BLaER1 (cell line): ENCODE results near the gene DDX52.
"Not testable (repeated sequence)": the region's sequence is repeated elsewhere in the genome, so short reads cannot be mapped to it uniquely, and the experiment has no call there.

Experiments used
- H3K27ac ChIP-seq: shearing (Covaris generic); formaldehyde crosslinking; 2 replicates; pipeline ENCODE4 v1.8.1; 2022
- H3K27me3 ChIP-seq: shearing (Covaris generic); formaldehyde crosslinking; 2 replicates; pipeline ENCODE4 v1.8.1; 2022
- H3K36me3 ChIP-seq: shearing (Covaris generic); formaldehyde crosslinking; 2 replicates; pipeline ENCODE4 v1.8.1; 2022
- H3K4me1 ChIP-seq: shearing (Covaris generic); formaldehyde crosslinking; 2 replicates; pipeline ENCODE4 v1.8.1; 2022
- H3K4me2 ChIP-seq: shearing (Covaris generic); formaldehyde crosslinking; 2 replicates; pipeline ENCODE4 v1.8.1; 2022
- H3K4me3 ChIP-seq: shearing (Covaris generic); formaldehyde crosslinking; 2 replicates; pipeline ENCODE4 v1.8.1; 2022
- H3K9ac ChIP-seq: shearing (Covaris generic); formaldehyde crosslinking; 2 replicates; pipeline ENCODE4 v1.8.1; 2022
- H3K9me3 ChIP-seq: shearing (Covaris generic); formaldehyde crosslinking; 2 replicates; pipeline ENCODE4 v1.8.1; 2022
- H4K20me1 ChIP-seq: shearing (Covaris generic); formaldehyde crosslinking; 2 replicates; pipeline ENCODE4 v1.8.1; 2022
- Cebpa-rat ChIP-seq: shearing (Covaris generic); IDR thresholded peaks from 2 replicates; pipeline ENCODE4 v1.8.1; 2022

The DDX52 gene, protein sequence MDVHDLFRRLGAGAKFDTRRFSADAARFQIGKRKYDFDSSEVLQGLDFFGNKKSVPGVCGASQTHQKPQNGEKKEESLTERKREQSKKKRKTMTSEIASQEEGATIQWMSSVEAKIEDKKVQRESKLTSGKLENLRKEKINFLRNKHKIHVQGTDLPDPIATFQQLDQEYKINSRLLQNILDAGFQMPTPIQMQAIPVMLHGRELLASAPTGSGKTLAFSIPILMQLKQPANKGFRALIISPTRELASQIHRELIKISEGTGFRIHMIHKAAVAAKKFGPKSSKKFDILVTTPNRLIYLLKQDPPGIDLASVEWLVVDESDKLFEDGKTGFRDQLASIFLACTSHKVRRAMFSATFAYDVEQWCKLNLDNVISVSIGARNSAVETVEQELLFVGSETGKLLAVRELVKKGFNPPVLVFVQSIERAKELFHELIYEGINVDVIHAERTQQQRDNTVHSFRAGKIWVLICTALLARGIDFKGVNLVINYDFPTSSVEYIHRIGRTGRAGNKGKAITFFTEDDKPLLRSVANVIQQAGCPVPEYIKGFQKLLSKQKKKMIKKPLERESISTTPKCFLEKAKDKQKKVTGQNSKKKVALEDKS

DNA sequence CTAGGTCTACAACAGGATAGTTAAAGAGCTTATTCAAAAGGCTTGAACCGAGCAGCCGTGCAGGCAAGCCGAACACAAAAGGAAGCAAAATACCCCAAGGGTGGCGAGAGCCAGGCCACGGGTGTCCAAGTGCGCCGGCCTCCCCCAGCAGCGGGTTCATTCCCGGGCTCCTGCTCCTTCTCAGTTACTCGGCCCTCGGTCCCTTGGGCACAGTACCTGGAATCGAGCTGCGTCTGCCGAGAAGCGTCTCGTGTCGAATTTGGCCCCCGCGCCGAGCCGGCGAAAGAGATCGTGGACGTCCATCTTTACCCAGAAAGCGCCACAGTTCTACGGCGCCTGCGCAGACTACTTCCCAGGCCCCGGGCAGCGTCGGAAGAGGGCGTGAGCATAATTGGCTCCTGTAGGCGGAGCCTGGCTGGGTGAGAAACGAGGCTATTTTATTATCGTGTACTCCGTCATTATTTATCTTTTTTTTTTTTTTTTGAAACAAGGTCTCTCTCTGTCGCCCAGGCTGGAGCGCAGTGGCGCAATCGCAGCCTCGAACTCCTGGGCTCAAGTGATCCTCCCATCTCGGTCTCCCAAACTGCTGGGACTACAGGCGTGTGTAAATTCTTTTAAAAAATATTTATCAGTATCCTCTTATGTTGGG is at the start of gene DDX52:
DDX52 (minus strand) TSS at position 329 of the 649 bp plus-strand sequence; CDS start at position 303, 26 bp downstream.
- H3K9ac ChIP-seq = peak within 1 kb of the TSS; percentile 91
- peaks cover 36% of the 10 kb centered on the region for H3K36me3 ChIP-seq
- H3K4me2 ChIP-seq = peak within 1 kb of the TSS; percentile 86
- no peaks in the 10 kb centered on the region for H3K27me3 ChIP-seq
- TF ChIP-seq Cebpa-rat = no peak
- peaks cover 32% of the 10 kb centered on the region for H3K4me1 ChIP-seq
- peak within 1 kb of the TSS; percentile 90 for H3K4me3 ChIP-seq
- H3K9me3 ChIP-seq = no peaks in the 10 kb centered on the region
- peak within 1 kb of the TSS; percentile 89 for H3K27ac ChIP-seq
- H4K20me1 ChIP-seq = peaks cover 39% of the 10 kb centered on the region

DNA sequence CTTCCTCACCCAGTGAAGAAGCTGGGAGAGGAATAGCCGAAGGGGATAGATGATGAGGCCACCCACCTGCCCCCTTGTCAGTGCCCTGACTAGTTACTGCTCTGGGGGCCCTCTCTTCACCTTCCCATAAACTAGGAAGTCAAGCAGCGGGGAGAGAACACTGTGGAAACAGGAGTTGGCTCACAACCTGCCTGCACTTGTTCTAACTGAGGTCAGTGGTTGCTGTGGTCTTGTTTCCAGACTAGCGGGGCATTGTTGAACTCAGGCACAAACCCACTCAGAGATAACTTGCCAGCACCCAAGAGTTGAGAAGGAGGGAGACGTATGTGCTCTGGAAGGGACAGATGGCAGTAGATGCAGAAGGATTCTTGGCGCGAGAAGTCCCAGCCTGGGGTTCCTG is 48.6 kb upstream of the DDX52 start:
- Histone ChIP-seq H4K20me1 (no peaks in the 10 kb centered on the region), H3K27ac (no peak overlapping the region), H3K27me3 (no peaks in the 10 kb centered on the region), H3K4me1 (peaks cover 40% of the 10 kb centered on the region), H3K9me3 (peaks cover 8% of the 10 kb centered on the region; the same call in 1 of the 2 replicates), H3K4me2 (peak overlapping the region; percentile 74), H3K36me3 (no peaks in the 10 kb centered on the region), H3K9ac (no peak overlapping the region), H3K4me3 (no peak overlapping the region)
- no peak for TF ChIP-seq Cebpa-rat

DNA sequence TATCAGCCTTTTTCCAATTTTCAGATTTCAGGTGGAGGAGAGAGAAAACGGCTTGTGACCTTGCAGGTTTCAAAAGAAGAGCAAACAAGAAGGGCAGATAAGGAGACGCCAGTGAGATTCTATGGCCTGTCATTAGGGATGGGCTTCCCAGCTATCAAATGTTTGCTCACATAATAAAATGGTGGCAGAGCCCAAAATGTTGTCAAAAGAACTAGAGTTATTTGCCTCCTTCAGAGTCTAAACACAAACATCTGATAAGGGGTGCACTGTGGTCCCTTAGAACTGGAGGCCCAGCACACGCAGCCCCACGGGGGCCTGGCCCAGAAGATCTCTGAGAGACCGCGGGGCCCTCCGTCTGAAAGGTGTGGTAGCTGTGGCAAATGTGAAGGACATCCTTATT is 46.1 kb upstream of the DDX52 start:
- Histone ChIP-seq H3K27ac (no peak overlapping the region), H3K27me3 (no peaks in the 10 kb centered on the region), H3K36me3 (no peaks in the 10 kb centered on the region), H4K20me1 (no peaks in the 10 kb centered on the region), H3K9me3 (no peaks in the 10 kb centered on the region), H3K4me1 (peaks cover 34% of the 10 kb centered on the region), H3K9ac (no peak overlapping the region), H3K4me3 (no peak overlapping the region), H3K4me2 (no peak overlapping the region)
- no peak for TF ChIP-seq Cebpa-rat

DNA sequence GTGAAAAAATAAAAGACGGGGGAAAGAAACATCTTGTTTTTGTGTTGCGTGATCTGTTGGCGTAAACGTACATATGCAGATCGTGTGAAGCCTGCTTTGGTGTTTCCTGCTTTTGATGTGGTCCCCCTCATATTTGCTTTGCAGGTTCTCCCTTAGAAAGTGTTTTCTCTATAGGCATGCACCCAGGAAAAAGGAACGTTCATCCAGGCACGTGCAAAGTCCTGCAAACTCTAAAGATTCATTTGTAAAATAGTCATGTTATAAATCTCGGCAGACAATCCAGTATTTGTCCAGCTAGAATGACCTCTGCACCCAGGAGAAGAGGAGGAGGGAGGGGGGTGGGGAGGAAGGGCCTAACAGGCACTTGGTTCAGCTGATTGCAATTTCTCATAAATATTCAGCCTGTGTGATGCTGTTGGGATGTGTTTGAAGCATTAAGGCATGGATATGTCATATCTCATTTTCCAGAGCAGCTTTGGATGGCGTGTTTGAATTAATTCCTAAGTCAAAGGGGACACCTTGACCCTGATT is 40.3 kb upstream of the DDX52 start:
- Histone ChIP-seq H4K20me1 (no peaks in the 10 kb centered on the region), H3K4me2 (no peak overlapping the region), H3K9ac (no peak overlapping the region), H3K36me3 (no peaks in the 10 kb centered on the region), H3K9me3 (no peaks in the 10 kb centered on the region), H3K27me3 (no peaks in the 10 kb centered on the region), H3K4me3 (no peak overlapping the region), H3K27ac (no peak overlapping the region), H3K4me1 (0 out of 2 replicates have a peak, but pooled peaks cover 5% of the 10 kb centered on the region)
- TF ChIP-seq Cebpa-rat = no peak

DNA sequence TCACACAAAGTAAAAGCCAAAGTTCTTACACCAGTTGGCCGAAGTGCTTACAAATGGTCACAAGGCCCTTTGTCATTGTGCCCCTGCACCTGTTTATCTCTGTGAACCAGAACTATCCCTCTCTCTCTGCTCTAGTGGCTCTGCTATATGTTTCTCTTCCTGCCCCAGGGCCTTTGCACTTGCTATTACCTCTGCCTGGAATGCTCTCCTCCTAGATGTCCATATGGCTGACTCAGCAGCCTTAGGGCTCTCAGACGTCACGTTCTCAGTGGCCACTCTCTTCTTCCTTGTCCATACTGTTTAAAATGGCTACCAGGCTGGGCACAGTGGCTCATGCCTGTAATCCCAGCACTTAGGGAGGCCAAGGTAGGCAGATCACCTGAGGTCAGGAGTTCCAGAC is 38.8 kb upstream of the DDX52 start:
- H4K20me1 ChIP-seq = no peaks in the 10 kb centered on the region
- H3K9me3 ChIP-seq = no peaks in the 10 kb centered on the region
- no peak for TF ChIP-seq Cebpa-rat
- no peaks in the 10 kb centered on the region for H3K36me3 ChIP-seq
- no peaks in the 10 kb centered on the region for H3K27me3 ChIP-seq
- no peak overlapping the region for H3K4me2 ChIP-seq
- no peak overlapping the region for H3K9ac ChIP-seq
- no peak overlapping the region for H3K4me3 ChIP-seq
- peaks cover under 1% of the 10 kb centered on the region; the same call in 1 of the 2 replicates for H3K4me1 ChIP-seq
- no peak overlapping the region for H3K27ac ChIP-seq

DNA sequence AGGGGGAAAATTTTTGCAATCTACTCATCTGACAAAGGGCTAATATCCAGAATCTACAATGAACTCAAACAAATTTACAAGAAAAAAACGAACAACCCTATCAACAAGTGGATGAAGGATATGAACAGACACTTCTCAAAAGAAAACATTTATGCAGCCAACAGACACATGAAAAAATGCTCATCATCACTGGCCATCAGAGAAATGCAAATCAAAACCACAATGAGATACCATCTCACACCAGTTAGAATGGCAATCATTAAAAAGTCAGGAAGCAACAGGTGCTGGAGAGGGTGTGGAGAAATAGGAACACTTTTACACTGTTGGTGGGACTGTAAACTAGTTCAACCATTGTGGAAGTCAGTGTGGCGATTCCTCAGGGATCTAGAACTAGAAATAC is 36.7 kb upstream of the DDX52 start:
- H3K4me2 ChIP-seq, H3K9ac ChIP-seq, H3K27me3 ChIP-seq, H3K27ac ChIP-seq, H4K20me1 ChIP-seq, H3K9me3 ChIP-seq, H3K36me3 ChIP-seq, H3K4me3 ChIP-seq: not testable (repeated sequence)
- peaks cover 13% of the 10 kb centered on the region for H3K4me1 ChIP-seq

DNA sequence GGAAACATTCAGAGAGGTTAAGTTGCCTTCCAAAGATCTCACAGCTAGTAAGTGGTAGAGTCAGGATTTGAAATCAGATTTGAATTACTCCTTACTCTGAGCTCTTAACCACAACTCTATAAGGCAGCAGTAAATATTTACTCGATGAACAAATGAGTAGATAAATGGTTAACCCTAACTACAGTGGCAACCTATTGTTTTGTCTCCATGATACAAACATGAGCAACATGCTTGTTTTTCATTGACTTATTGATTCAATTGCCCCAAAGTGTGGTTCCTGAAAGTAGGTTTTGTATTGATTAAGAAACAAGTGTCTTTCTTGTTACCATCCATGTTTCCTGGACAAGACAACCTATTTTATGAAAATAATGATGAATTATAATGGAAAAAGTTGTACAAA is 34.8 kb upstream of the DDX52 start:
- H3K36me3 ChIP-seq = no peaks in the 10 kb centered on the region
- no peaks in the 10 kb centered on the region for H4K20me1 ChIP-seq
- no peaks in the 10 kb centered on the region for H3K9me3 ChIP-seq
- H3K4me2 ChIP-seq = no peak overlapping the region
- TF ChIP-seq Cebpa-rat = no peak
- no peaks in the 10 kb centered on the region for H3K27me3 ChIP-seq
- no peak overlapping the region for H3K4me3 ChIP-seq
- no peak overlapping the region for H3K27ac ChIP-seq
- peaks cover 13% of the 10 kb centered on the region for H3K4me1 ChIP-seq
- no peak overlapping the region for H3K9ac ChIP-seq

DNA sequence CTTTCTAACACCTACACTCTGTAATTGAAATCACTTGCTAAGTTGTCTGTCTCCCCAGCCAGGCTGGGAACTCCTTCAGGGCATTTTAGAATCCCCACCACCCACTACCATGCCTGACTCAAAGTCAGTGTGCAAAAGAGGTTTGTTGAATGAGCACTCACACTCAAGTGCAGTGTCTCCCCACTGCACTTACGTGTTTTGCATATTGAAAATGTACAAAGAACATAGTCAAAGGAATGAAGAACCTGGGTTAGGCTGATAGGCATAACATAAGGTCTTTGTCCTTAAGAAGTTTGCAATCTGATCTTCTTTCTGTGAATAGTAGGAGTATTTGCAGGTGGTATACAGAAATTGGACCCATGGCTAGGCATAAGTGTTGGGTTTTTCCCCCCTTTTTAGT is 33.8 kb upstream of the DDX52 start:
- H3K27ac ChIP-seq = peak overlapping the region; percentile 30; the same call in 1 of the 2 replicates
- TF ChIP-seq Cebpa-rat = no peak
- no peak overlapping the region for H3K9ac ChIP-seq

DNA sequence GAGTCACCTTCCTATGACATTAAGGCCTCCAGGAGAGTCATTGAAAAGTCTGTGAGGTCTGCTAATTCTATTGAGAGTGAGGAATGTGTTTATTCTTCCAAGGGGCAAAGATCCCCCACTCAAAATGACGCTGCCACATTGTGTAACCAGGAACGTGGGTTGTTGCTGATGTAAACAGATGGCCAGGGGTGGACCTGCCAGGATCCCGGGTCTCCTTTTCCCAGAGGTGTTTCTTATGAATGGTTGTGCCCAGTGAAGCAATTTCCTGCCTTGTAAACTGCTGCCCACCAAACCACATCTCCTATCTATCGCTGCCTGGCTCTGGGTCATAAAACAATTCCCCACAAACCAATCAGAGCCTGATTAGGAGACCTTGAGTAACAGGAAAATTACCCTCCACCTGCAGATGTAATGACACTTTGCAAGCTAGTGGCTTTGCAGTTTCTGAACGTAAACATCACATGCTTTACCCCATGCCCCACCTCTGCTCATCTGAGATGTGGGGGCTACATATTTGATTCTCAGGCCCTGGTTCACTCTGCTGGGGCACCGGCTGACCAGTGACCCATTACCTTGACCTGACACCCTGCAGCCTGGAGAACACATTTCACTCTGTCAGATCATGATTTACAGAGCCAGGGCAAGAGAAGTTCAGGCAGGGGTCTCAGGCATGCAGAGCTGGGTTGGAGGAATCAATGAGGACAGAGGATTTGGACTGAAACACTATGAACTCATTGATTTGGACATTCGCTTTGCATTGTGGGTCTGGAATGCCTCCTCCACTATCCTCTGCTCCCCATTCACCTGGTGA is 33.1 kb upstream of the DDX52 start:
- no peaks in the 10 kb centered on the region for H3K27me3 ChIP-seq

More for the DNA sequence above, 33.8 kb upstream of the DDX52 start:
- no peaks in the 10 kb centered on the region for H4K20me1 ChIP-seq
- H3K4me2 ChIP-seq = peak overlapping the region; percentile 50
- H3K4me1 ChIP-seq = peaks cover 13% of the 10 kb centered on the region
- H3K4me3 ChIP-seq = no peak overlapping the region
- H3K9me3 ChIP-seq = no peaks in the 10 kb centered on the region
- H3K36me3 ChIP-seq = no peaks in the 10 kb centered on the region
- H3K27me3 ChIP-seq = no peaks in the 10 kb centered on the region

More for the DNA sequence above, 33.1 kb upstream of the DDX52 start:
- H4K20me1 ChIP-seq = no peaks in the 10 kb centered on the region
- no peaks in the 10 kb centered on the region for H3K36me3 ChIP-seq
- H3K4me3 ChIP-seq = no peak overlapping the region
- peak; percentile 92 for TF ChIP-seq Cebpa-rat
- H3K4me1 ChIP-seq = peaks cover 13% of the 10 kb centered on the region
- H3K27ac ChIP-seq = peak overlapping the region; percentile 30; the same call in 1 of the 2 replicates
- H3K9me3 ChIP-seq = no peaks in the 10 kb centered on the region
- H3K4me2 ChIP-seq = peak overlapping the region; percentile 50
- no peak overlapping the region for H3K9ac ChIP-seq
